ENCODE data around the gene EPS8L3. TPM values are rescaled to one million over a fixed set of nuclear protein-coding genes. Genes with fewer than 3 reads are reported as not detected.

Gene EPS8L3
- total RNA-seq, 2 donors from 2014 or later, result 0.19 TPM; not detected in 1

DNA sequence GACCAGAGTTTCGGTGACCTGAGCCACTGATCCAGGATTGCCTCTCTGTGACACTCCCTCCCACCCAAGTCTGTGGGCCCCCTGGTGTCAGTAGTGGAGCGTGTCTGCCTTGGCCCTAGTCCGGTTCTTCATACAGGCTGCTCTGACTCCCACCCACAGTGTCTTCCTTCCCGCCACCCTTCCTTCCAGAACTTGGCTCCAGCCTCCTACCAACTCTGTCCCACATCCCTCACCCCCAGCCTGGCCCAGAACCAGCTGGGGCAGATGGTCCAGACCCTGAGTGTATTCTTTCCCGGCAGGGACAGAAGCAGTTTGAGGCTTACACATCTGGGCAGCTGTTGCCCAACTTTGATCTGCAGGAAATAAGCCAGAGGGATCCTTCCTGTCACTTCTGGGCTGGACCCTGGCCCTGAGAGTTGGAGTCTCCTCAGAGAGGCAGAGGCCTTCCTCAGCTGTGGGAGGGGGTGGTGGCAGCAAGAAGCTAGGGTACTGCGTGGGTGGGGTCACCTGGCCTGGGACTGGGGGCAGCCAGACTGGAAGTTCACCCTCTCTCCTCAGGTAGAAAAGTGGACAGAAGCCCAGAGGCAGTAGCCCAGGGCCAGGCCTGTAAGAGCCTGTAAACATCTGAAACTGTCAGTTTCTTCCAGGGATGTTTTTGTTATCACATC lies 43.1 kb upstream of the EPS8L3 start:
- no peak overlapping the region for H3K27ac ChIP-seq
- no peak for DNase-seq (ENCODE audit: low spot score)
- no peaks in the 10 kb centered on the region for H3K36me3 ChIP-seq
- no peaks in the 10 kb centered on the region for H3K9me3 ChIP-seq
- H3K4me1 ChIP-seq, result peaks cover 0 to 26% of the 10 kb centered on the region in 2 donors
- H3K27me3 ChIP-seq, result no peaks in the 10 kb centered on the region
- TF ChIP-seq, protein P1, sequence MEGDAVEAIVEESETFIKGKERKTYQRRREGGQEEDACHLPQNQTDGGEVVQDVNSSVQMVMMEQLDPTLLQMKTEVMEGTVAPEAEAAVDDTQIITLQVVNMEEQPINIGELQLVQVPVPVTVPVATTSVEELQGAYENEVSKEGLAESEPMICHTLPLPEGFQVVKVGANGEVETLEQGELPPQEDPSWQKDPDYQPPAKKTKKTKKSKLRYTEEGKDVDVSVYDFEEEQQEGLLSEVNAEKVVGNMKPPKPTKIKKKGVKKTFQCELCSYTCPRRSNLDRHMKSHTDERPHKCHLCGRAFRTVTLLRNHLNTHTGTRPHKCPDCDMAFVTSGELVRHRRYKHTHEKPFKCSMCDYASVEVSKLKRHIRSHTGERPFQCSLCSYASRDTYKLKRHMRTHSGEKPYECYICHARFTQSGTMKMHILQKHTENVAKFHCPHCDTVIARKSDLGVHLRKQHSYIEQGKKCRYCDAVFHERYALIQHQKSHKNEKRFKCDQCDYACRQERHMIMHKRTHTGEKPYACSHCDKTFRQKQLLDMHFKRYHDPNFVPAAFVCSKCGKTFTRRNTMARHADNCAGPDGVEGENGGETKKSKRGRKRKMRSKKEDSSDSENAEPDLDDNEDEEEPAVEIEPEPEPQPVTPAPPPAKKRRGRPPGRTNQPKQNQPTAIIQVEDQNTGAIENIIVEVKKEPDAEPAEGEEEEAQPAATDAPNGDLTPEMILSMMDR (IDR thresholded peaks at IDR 0.05), result no peak
- H3K4me3 ChIP-seq, result no peak overlapping the region

DNA sequence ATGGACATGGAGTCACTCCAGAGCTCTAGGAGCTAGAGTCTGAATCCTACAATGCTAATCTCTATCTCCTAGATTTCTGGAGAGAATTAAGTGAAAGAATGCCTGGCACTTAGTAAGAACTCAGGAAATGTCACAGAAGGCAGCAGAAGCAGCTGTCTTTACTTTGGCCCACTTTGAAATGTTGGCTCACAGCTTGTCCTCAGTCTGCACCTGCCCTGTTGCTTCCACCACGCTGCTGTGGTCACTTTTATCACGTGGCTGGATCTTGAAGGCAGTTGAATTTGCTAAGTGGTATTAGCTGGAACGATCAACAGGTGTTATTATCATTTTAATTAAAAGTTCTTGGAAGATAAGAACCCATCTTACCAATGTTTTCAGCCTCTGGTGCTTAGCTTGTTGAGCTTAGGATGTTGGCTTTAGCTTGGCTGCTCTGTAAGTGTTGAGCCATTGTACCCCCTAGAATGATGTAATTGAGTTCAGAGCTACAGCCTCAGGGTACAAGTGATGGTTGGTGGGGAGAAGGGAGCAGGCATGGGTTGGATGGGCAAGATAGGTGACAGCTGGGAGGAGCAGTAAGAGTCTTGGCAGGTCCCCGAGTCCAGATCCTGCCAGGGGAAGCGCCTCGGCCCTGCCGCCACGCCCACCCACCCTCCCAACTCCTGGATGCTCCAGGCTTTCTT lies 41.9 kb upstream of the EPS8L3 start:
- no peaks in the 10 kb centered on the region for H3K9me3 ChIP-seq
- peaks cover 0 to 26% of the 10 kb centered on the region in 2 donors for H3K4me1 ChIP-seq
- H3K27me3 ChIP-seq, result no peaks in the 10 kb centered on the region
- no peak for DNase-seq (ENCODE audit: low spot score)
- TF ChIP-seq, protein P1 (IDR thresholded peaks at IDR 0.05), result no peak
- H3K27ac ChIP-seq, result no peak overlapping the region
- H3K36me3 ChIP-seq, result no peaks in the 10 kb centered on the region
- no peak overlapping the region for H3K4me3 ChIP-seq

DNA sequence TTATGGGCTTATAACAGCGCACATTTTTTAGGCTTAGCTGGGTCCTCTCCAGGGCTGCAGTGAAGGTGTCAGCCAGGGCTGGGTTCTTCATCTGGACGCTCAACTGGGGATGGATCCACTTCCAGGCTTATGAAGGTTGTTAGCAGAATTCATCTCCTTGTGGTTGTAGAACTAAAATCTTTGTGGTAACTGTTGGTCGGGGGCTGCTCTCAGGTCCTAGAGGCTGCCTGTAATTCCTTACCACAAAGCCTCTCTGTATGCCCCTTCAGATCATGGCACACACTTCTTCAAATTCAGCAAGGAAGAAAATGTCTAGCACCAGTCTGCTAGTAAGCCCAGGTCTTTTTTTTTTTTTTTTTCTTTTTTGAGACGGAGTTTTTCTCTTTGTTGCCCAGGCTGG lies 40.9 kb upstream of the EPS8L3 start:
- DNase-seq (ENCODE audit: low spot score), result no peak
- Histone ChIP-seq H3K4me1 (peaks cover 0 to 26% of the 10 kb centered on the region in 2 donors), H3K9me3 (no peaks in the 10 kb centered on the region), H3K4me3 (no peak overlapping the region), H3K27me3 (no peaks in the 10 kb centered on the region), H3K27ac (no peak overlapping the region), H3K36me3 (no peaks in the 10 kb centered on the region)
- TF ChIP-seq, protein P1 (IDR thresholded peaks at IDR 0.05), result no peak

DNA sequence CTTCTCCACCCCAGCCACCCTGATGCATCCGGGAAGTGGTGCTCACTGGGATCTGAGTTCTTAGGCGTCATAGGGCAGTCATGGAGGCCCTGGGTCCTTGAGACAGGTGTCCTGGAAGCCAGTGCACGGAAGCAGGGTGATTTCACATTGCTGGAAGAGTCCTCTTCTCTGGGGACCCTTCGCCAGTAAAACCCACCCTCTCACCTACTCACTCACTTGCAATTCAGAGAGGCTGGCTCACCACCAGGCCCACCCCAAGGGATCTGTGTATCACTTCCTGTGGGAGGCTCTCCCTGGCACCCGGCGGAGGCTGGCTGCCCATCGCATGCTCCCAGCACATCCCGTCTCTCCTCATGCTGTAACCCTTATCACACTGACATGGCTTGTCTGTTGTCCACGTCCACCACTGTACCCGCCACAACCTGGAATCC lies 40.2 kb upstream of the EPS8L3 start:
- Histone ChIP-seq H3K4me3 (no peak overlapping the region), H3K27ac (no peak overlapping the region), H3K9me3 (no peaks in the 10 kb centered on the region), H3K36me3 (no peaks in the 10 kb centered on the region), H3K4me1 (peaks cover 0 to 26% of the 10 kb centered on the region in 2 donors), H3K27me3 (no peaks in the 10 kb centered on the region)
- TF ChIP-seq, protein P1 (IDR thresholded peaks at IDR 0.05), result no peak
- no peak for DNase-seq (ENCODE audit: low spot score)

DNA sequence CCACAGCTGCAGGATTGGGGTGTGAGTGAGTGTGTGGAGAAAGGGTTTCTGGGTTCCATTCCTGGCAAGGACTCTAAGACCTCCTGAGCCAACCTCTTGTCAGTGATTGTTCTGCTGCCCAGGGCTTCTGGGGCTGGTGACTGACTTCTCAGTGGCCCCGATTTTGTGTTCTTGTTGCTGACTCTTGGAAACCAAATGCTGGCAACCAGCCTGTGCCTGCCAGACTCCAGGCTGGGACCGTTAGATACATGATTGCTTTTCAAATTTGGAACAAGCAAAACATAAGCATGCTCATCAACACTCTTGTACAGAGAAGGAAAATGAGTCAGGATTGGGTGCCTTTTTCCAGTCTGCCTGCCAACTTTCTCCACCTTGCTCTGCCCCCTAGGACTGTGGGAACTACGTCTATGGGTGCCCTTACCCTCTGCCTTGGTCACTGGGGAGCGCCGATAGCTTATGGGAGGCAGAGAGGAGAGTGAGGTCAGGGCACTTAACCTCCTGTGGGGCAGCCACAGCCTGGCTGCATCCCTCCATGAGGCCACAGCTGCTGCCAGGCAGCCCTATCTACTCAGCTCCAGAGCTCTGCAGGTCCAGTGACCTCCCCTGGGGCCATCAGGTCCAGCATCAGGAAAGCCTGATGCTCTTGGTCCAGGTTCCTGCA lies 39.3 kb upstream of the EPS8L3 start:
- TF ChIP-seq, protein P1 (IDR thresholded peaks at IDR 0.05), result no peak
- no peaks in the 10 kb centered on the region for H3K9me3 ChIP-seq
- peaks cover 0 to 20% of the 10 kb centered on the region in 2 donors for H3K4me1 ChIP-seq
- no peaks in the 10 kb centered on the region for H3K36me3 ChIP-seq
- H3K27me3 ChIP-seq, result no peaks in the 10 kb centered on the region
- H3K27ac ChIP-seq, result peak overlapping the region in 1 of 2 donors; percentile 22
- no peak for DNase-seq (ENCODE audit: low spot score)
- H3K4me3 ChIP-seq, result no peak overlapping the region

Data from right atrium auricular region (tissue), 2 donors.